Activated gamma-delta T cell treated with anti-CD3 and anti-CD28 coated beads, Interleukin-2, amount 50 U/mL, for 16 hours (primary cell): Measurements from ENCODE around the gene ABCD1.
"Not testable (repeated sequence)": the region's sequence is repeated elsewhere in the genome, so short reads cannot be mapped to it uniquely, and the experiment has no call there.

Experiments
- DNase-seq: peaks from one replicate; pipeline ENCODE4 v3.0.0-alpha.2; 2020; ENCODE audit warnings: low read depth

Gene ABCD1

GRCh38 chrX:153709726-153710674 is 14.7 kb upstream of the ABCD1 start:
- no peak for DNase-seq

- no peak for DNase-seq
These were observed 10.4 kb upstream of the ABCD1 start for GRCh38 chrX:153714256-153714655.

GRCh38 chrX:153717445-153717844 is 7.2 kb upstream of the ABCD1 start:
- DNase-seq, result no peak

- no peak for DNase-seq
These were observed 5.4 kb upstream of the ABCD1 start for GRCh38 chrX:153719238-153719637.

GRCh38 chrX:153719701-153720100 is 5.0 kb upstream of the ABCD1 start:
- no peak for DNase-seq

GRCh38 chrX:153722704-153723350 is 1.8 kb upstream of the ABCD1 start:
- no peak for DNase-seq

GRCh38 chrX:153723351-153724251 is 1.1 kb upstream of the ABCD1 start:
- peak; percentile 39 for DNase-seq

GRCh38 chrX:153725039-153725831 is 579 bp downstream of the ABCD1 start:
- no peak for DNase-seq

GRCh38 chrX:153725832-153726285 is 1.2 kb downstream of the ABCD1 start:
- no peak for DNase-seq

GRCh38 chrX:153726286-153727122 is 1.8 kb downstream of the ABCD1 start:
- DNase-seq, result no peak

GRCh38 chrX:153727123-153727931 is 2.7 kb downstream of the ABCD1 start:
- no peak for DNase-seq

GRCh38 chrX:153728095-153728494 is 3.4 kb downstream of the ABCD1 start:
- no peak for DNase-seq

GRCh38 chrX:153728951-153729631 is 4.4 kb downstream of the ABCD1 start:
- no peak for DNase-seq

GRCh38 chrX:153730115-153730514 is 5.5 kb downstream of the ABCD1 start:
- DNase-seq, result not testable (repeated sequence)

GRCh38 chrX:153731117-153731844 is 6.6 kb downstream of the ABCD1 start:
- DNase-seq, result no peak

GRCh38 chrX:153731845-153732215 is 7.2 kb downstream of the ABCD1 start:
- DNase-seq, result no peak

GRCh38 chrX:153732401-153732800 is 7.7 kb downstream of the ABCD1 start:
- DNase-seq, result no peak

- DNase-seq, result no peak
These were observed 9.1 kb downstream of the ABCD1 start for GRCh38 chrX:153733651-153734240.
